ENCODE results near the gene FHIT. TPM values are rescaled to one million over a fixed set of nuclear protein-coding genes. Genes with fewer than 3 reads are reported as not detected.
"Not testable (repeated sequence)": the region's sequence is repeated elsewhere in the genome, so short reads cannot be mapped to it uniquely, and the experiment has no call there.

Gene FHIT
- total RNA-seq, 1 donor from 2014 or later: 11.5 TPM

DNA sequence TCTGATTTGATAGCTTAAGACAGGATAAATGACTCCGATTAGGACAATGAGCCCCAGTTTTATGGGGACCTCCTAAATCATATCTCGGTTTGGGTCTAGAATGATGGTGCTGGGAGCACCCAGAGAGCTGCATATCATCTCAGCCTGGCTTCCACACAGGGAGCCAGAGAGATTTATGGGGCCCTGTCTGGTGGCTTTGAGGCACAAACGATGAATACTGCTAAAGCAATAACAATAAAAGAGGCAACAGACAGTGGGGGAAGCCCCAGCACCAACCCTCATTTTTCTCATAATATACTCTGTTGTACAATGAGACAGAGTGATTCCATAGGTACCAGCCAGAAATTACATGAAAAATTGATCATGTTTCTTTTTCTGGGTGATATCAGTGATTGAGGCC lies 1312.4 kb downstream of the FHIT start:
- TF ChIP-seq, protein P1, sequence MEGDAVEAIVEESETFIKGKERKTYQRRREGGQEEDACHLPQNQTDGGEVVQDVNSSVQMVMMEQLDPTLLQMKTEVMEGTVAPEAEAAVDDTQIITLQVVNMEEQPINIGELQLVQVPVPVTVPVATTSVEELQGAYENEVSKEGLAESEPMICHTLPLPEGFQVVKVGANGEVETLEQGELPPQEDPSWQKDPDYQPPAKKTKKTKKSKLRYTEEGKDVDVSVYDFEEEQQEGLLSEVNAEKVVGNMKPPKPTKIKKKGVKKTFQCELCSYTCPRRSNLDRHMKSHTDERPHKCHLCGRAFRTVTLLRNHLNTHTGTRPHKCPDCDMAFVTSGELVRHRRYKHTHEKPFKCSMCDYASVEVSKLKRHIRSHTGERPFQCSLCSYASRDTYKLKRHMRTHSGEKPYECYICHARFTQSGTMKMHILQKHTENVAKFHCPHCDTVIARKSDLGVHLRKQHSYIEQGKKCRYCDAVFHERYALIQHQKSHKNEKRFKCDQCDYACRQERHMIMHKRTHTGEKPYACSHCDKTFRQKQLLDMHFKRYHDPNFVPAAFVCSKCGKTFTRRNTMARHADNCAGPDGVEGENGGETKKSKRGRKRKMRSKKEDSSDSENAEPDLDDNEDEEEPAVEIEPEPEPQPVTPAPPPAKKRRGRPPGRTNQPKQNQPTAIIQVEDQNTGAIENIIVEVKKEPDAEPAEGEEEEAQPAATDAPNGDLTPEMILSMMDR (IDR thresholded peaks at IDR 0.05; ENCODE audit: insufficient read depth, low read length, poor library complexity, severe bottlenecking): no peak
- H3K27me3 ChIP-seq (ENCODE audit: control insufficient read depth, insufficient read depth, low read length): no peaks in the 10 kb centered on the region
- H3K4me3 ChIP-seq (ENCODE audit: low read depth, low read length): no peak overlapping the region
- no peak for DNase-seq (ENCODE audit: low read depth)
- no peaks in the 10 kb centered on the region for H3K36me3 ChIP-seq (ENCODE audit: control insufficient read depth, insufficient read depth, low read length)

DNA sequence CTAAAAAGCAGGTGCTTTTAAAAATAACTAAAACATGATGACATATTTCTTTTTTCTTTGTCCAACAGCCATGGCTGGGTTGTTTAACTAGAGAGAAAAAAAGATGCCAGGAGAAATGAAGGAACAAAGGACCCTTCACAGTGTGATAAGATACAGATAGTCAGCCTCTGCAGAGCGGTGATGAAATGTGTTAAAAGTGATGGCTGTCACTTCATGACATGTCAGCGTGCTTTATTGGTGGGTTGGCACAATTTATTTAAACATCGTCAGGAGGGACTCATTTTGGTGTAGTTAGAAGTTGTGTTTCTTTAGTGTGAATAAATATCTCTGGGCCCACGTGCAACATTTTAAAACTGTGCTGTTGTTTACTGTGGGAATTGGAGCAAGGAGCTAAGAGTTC lies 1314.1 kb downstream of the FHIT start:
- TF ChIP-seq, protein P1 (IDR thresholded peaks at IDR 0.05; ENCODE audit: insufficient read depth, low read length, poor library complexity, severe bottlenecking): no peak
- Histone ChIP-seq H3K27me3 (ENCODE audit: control insufficient read depth, insufficient read depth, low read length) (no peaks in the 10 kb centered on the region), H3K36me3 (ENCODE audit: control insufficient read depth, insufficient read depth, low read length) (no peaks in the 10 kb centered on the region), H3K4me3 (ENCODE audit: low read depth, low read length) (no peak overlapping the region)
- DNase-seq (ENCODE audit: low read depth): no peak

DNA sequence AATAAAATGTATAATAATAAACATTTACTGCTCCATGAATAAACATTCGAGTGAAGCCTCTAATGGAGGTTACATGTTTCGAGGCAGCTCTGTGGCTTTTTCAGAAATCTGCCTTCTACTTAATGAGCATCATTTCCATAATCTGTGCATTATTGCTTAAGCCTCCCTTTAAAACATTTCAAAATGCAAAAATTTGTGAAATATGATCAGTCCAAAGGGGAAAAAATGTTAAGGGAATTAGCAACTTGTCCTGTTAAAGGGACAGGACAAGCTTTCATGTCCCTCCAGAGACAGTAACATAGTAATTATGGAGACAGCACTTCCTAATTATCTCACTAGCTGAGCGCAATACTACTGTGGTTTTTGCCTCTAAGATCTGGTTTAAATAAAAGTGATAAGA lies 1314.8 kb downstream of the FHIT start:
- TF ChIP-seq, protein P1 (IDR thresholded peaks at IDR 0.05; ENCODE audit: insufficient read depth, low read length, poor library complexity, severe bottlenecking): no peak
- no peak for DNase-seq (ENCODE audit: low read depth)
- Histone ChIP-seq H3K27me3 (ENCODE audit: control insufficient read depth, insufficient read depth, low read length) (no peaks in the 10 kb centered on the region), H3K36me3 (ENCODE audit: control insufficient read depth, insufficient read depth, low read length) (no peaks in the 10 kb centered on the region), H3K4me3 (ENCODE audit: low read depth, low read length) (no peak overlapping the region)

DNA sequence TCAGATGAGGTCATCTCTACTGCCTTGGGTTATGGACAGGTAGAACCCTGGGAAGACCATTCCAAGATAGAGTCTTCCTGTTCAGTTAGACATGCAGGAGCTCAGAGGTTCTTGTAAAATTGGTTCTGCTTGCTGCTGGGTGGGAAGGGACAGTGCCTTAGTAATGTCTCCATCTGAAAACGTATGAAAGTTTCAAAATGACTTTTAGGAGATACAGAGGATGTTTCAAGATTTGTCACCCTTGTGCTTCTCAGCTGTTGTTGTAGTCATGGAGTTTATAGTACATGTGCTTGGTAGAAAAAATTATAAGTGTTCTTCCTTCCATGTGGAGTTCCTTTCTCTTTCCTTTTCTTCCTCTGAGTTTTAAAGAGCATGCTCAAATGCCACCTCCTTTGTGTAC lies 1316.2 kb downstream of the FHIT start:
- TF ChIP-seq, protein P1 (IDR thresholded peaks at IDR 0.05; ENCODE audit: insufficient read depth, low read length, poor library complexity, severe bottlenecking): no peak
- H3K27me3 ChIP-seq (ENCODE audit: control insufficient read depth, insufficient read depth, low read length): no peaks in the 10 kb centered on the region
- no peak for DNase-seq (ENCODE audit: low read depth)
- no peak overlapping the region for H3K4me3 ChIP-seq (ENCODE audit: low read depth, low read length)
- H3K36me3 ChIP-seq (ENCODE audit: control insufficient read depth, insufficient read depth, low read length): no peaks in the 10 kb centered on the region

DNA sequence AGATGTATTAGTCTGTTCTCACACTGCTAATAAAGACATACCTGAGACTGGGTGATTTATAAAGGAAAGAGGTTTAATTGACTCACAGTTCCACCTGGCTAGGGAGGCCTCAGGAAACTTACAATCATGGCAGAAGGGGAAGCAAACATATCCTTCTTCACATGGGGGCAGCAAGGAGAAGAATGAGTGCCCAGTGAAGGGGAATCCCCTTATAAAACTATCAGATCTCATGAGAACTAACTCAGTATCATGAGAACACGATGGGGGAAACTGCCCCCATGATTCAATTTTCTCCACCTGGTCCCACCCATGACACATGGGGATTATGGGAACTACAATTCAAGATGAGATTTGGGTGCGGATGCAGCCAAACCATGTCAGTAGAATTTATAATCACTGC lies 1316.7 kb downstream of the FHIT start:
- not testable (repeated sequence) for H3K4me3 ChIP-seq (ENCODE audit: low read depth, low read length); DNase-seq (ENCODE audit: low read depth); H3K36me3 ChIP-seq (ENCODE audit: control insufficient read depth, insufficient read depth, low read length); H3K27me3 ChIP-seq (ENCODE audit: control insufficient read depth, insufficient read depth, low read length)

DNA sequence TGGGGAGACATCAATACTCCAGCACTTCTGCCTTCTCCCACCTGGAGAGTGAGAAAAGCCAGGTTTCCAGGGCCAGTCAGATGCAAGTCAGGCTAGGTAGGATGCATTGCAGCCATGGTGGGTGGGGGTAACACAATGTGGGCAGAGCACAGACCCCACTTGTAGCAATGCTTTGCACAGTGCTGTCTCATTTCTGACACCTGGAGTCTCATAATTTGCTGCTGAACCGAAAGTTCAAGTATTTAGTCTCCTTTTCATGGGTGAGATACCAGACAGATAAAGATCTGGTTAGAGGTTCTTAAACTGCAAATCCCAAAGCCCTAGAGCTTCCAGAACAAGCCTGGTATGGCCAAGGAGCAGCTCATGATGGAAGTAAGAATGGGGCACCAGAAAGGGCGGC lies 1321.1 kb downstream of the FHIT start:
- Histone ChIP-seq H3K27me3 (ENCODE audit: control insufficient read depth, insufficient read depth, low read length) (no peaks in the 10 kb centered on the region), H3K4me3 (ENCODE audit: low read depth, low read length) (no peak overlapping the region), H3K36me3 (ENCODE audit: control insufficient read depth, insufficient read depth, low read length) (no peaks in the 10 kb centered on the region)
- no peak for DNase-seq (ENCODE audit: low read depth)
- TF ChIP-seq, protein P1 (IDR thresholded peaks at IDR 0.05; ENCODE audit: insufficient read depth, low read length, poor library complexity, severe bottlenecking): no peak

All from kidney epithelial cell (primary cell).